Esophagus squamous epithelium (tissue), 5 donors: ENCODE data around the gene SLC9A8. TPM values are rescaled to one million over a fixed set of nuclear protein-coding genes. Genes with fewer than 3 reads are reported as not detected.
A peak's percentile ranks its signal among the peaks of the same experiment; 100 is the strongest.

Experiments used
- DNase-seq: peaks from one replicate; lab custom pipeline; 2025; lab: John Stamatoyannopoulos, UW
- H3K27ac ChIP-seq, 4 donors: fragments of 200-600 bp; sonication (generic); one replicate each; pipeline ENCODE4 v1.5.1; 2016 to 2019; ENCODE audit warnings: mild to moderate bottlenecking in 1 of 4
- H3K27me3 ChIP-seq, 4 donors: fragments of 200-600 bp; sonication (generic); 1 replicate in 3 of 4; 2 replicates in 1 of 4; pipeline versions ENCODE4 v1.5.1 to v1.6.0; 2017 to 2021; ENCODE audit warnings: antibody characterized with exemption in 1 of 4
- H3K36me3 ChIP-seq, 3 donors: fragments of 200-600 bp; sonication (generic); one replicate each; pipeline ENCODE4 v1.5.1; 2016 to 2019
- H3K4me1 ChIP-seq, 3 donors: fragments of 200-600 bp; sonication (generic); one replicate each; pipeline ENCODE4 v1.5.1; 2017 to 2019
- H3K4me3 ChIP-seq, 4 donors: fragments of 200-600 bp; sonication (generic); 1 replicate in 3 of 4; 2 replicates in 1 of 4; pipeline ENCODE4 v1.5.1; 2016 to 2019; ENCODE audit warnings: mild to moderate bottlenecking in 2 of 4, moderate library complexity in 1 of 4
- H3K9me3 ChIP-seq, 3 donors: fragments of 200-600 bp; sonication (generic); one replicate each; pipeline ENCODE4 v1.5.1; 2016 to 2019
- POLR2A ChIP-seq, 4 donors: fragments of 450-650 bp; IDR thresholded peaks; one replicate each; pipeline ENCODE4 v1.6.1; 2017; ENCODE audit warnings: antibody characterized with exemption in 4 of 4, mild to moderate bottlenecking in 4 of 4, moderate library complexity in 3 of 4
- WGBS, 2 donors: methylation state at CpG; one replicate each; pipeline ENCODE4 v1.1.5; 2018; 5-methylcytosine and 5-hydroxymethylcytosine counted together
- intact Hi-C: fragments of 100-400 bp; cut with DNase I; formaldehyde crosslinking; loops from one replicate; pipeline ENCODE4 v1.15.0; 2022
- total RNA-seq, 4 donors: library from RNA; depleted of rRNA; stranded (reverse); fragments of >200 nt; gene quantifications; one replicate each; pipeline ENCODE4 v1.1.0, GENCODE V29; 2016
- TF ChIP-seq, protein P1 (sequence below), 6 experiments: fragments of 450-650 bp in 4 of 6; fragments of 200-600 bp in 2 of 6; sonication (generic) in 2 of 6; IDR thresholded peaks; one replicate each; pipeline ENCODE4 v1.5.1; 2016 to 2019; ENCODE audit warnings: antibody characterized with exemption in 6 of 6, mild to moderate bottlenecking in 4 of 6, moderate library complexity in 4 of 6
- donor health status: DM: yes; HTN: yes; CAD: no.

SLC9A8 gene
- total RNA-seq, 4 donors from 2014 or later = 11.5 to 14.1 (median 11.9) TPM

DNA sequence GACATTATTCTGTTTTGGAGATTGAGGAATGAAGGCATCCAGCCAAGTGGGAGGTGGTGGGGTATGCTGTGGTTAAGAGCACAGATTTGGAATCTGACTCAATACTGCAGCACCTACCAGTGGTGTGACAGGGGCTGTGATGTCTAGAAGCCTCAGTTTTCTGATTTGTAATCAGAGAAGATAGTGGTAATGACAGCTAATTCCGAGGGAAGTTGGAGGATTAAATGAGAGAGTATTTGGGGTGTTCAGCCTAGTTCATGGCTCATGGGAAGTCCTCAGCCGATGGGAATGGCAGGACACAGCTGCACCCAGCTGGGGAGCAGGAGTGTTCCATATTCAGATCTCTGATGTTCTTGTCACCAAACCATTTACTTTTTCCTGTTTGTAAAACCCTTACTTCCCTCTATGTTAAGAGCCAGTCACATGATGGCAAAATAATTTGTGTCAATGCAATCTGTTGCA, 9.3 kb downstream of the SLC9A8 start:
- no peaks in the 10 kb centered on the region for H3K27me3 ChIP-seq
- DNase-seq = no peak
- H3K9me3 ChIP-seq = no peaks in the 10 kb centered on the region
- TF ChIP-seq, protein P1, sequence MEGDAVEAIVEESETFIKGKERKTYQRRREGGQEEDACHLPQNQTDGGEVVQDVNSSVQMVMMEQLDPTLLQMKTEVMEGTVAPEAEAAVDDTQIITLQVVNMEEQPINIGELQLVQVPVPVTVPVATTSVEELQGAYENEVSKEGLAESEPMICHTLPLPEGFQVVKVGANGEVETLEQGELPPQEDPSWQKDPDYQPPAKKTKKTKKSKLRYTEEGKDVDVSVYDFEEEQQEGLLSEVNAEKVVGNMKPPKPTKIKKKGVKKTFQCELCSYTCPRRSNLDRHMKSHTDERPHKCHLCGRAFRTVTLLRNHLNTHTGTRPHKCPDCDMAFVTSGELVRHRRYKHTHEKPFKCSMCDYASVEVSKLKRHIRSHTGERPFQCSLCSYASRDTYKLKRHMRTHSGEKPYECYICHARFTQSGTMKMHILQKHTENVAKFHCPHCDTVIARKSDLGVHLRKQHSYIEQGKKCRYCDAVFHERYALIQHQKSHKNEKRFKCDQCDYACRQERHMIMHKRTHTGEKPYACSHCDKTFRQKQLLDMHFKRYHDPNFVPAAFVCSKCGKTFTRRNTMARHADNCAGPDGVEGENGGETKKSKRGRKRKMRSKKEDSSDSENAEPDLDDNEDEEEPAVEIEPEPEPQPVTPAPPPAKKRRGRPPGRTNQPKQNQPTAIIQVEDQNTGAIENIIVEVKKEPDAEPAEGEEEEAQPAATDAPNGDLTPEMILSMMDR (IDR thresholded peaks at IDR 0.05) = peak in 1 of 6 experiments; percentile 10
- TF ChIP-seq POLR2A (IDR thresholded peaks at IDR 0.05) = no peak
- 65 to 66% methylated on average over 2 of the region's 2 CpGs for WGBS, 2 donors
- intact Hi-C loops = no loop called here
- H3K4me3 ChIP-seq = no peak overlapping the region
- H3K36me3 ChIP-seq = peaks cover 0 to 69% (median 1%) of the 10 kb centered on the region in 3 donors
- peak overlapping the region in 3 of 4 donors; percentile 10 to 99 (median 86) for H3K27ac ChIP-seq
- H3K4me1 ChIP-seq = peaks cover 4 to 94% (median 17%) of the 10 kb centered on the region in 3 donors

DNA sequence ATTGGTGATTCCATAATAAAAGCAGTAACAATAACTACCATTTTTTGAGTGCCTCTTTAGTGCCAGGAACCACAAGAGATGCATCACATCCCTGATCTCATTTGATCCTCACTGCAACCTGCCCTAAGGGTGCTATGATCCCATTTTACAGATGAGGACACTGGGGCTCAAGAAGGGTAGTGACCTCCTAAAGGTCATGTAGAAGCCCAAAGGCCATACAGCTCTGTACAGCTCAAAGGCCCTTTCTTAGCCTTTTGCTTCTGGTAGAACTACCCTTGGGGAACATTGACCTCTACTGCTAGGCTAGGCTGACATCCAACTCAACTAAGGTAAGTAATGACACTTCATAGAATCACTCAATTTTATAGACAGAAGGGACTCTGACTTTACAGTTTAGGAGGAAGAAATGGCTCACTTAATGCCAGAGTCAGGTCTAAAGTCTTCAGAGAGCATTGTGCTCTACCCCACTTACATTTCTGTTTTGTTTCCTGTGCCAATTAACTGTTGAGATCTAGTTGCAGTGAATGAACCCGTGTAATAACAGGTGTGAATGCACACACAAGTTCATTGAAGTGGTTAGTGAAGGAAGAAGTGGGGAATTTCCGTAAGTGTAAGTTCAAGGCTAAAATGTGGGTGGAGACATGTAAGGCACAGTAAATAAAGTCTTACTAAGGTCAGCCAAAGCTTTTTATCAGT, 10.7 kb downstream of the SLC9A8 start:
- H3K4me3 ChIP-seq = no peak overlapping the region
- H3K27me3 ChIP-seq = no peaks in the 10 kb centered on the region
- intact Hi-C loops = no loop called here
- DNase-seq = no peak
- H3K36me3 ChIP-seq = peaks cover 0 to 70% (median 6%) of the 10 kb centered on the region in 3 donors
- H3K9me3 ChIP-seq = no peaks in the 10 kb centered on the region
- peak overlapping the region; percentile 65 to 99 (median 83) for H3K27ac ChIP-seq
- peaks cover 4 to 80% (median 17%) of the 10 kb centered on the region in 3 donors for H3K4me1 ChIP-seq
- TF ChIP-seq POLR2A (IDR thresholded peaks at IDR 0.05) = no peak
- TF ChIP-seq, protein P1 (IDR thresholded peaks at IDR 0.05) = no peak
- WGBS, 2 donors = 31 to 35% methylated on average over 2 of the region's 2 CpGs

DNA sequence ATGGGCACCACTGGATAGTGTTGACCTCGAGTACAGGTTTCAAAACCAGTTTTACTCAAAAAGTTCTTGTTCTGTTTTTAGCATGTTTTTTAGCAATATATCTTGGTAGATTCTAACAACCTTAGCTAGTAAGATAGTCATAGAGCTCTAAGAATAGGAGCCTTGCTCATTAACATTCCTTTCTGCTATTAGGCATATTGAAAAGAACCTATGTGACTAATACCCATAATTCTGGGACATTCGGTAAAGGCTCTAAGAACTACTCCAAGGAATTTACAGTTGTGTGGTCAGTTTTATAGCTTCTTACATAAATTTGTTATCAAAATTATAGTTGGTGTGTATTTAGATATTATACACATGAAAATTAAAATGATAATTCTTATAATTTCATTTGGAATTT, 11.6 kb downstream of the SLC9A8 start:
- H3K9me3 ChIP-seq = no peaks in the 10 kb centered on the region
- TF ChIP-seq, protein P1 (IDR thresholded peaks at IDR 0.05) = no peak
- no peak for TF ChIP-seq POLR2A (IDR thresholded peaks at IDR 0.05)
- no peak overlapping the region for H3K4me3 ChIP-seq
- peaks cover 0 to 75% (median 6%) of the 10 kb centered on the region in 3 donors for H3K36me3 ChIP-seq
- 43 to 52% methylated on average over 2 of the region's 2 CpGs for WGBS, 2 donors
- peaks cover 4 to 71% (median 17%) of the 10 kb centered on the region in 3 donors for H3K4me1 ChIP-seq
- peak overlapping the region; percentile 32 to 99 (median 83) for H3K27ac ChIP-seq
- no peaks in the 10 kb centered on the region for H3K27me3 ChIP-seq
- intact Hi-C loops = no loop called here
- DNase-seq = no peak

DNA sequence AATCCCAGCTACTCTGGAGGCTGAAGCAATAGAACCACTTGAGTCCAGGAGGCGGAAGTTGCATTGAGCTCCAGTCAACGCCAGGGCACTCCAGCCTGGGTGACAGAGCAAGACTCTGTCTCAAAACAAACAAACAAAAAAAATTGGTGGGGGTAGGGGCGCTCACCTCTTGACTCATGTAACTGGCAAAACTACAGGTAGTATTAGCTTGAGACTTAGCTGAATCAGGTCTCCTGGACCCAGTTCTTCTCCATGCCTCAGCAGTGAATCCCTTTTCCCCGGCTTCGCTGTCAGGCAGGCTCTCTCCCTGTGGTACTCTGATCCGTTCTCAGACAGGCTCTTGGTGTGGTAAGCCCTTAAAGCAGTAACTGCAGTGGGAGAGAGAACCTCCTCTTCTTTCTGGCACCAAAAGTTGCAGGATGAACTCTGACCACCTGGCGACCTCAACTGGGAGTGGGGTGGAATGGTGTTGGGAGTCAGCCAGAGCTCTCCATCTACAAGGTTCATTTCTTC, 12.9 kb downstream of the SLC9A8 start:
- Histone ChIP-seq H3K27ac (peak overlapping the region in 3 of 4 donors; percentile 80 to 99 (median 86)), H3K9me3 (no peaks in the 10 kb centered on the region), H3K4me3 (no peak overlapping the region), H3K36me3 (peaks cover 0 to 75% (median 6%) of the 10 kb centered on the region in 3 donors), H3K4me1 (peaks cover 4 to 61% (median 17%) of the 10 kb centered on the region in 3 donors), H3K27me3 (no peaks in the 10 kb centered on the region)
- 62 to 79% methylated on average over 5 to 6 of the region's 7 CpGs for WGBS, 2 donors
- TF ChIP-seq, protein P1 (IDR thresholded peaks at IDR 0.05) = no peak
- TF ChIP-seq POLR2A (IDR thresholded peaks at IDR 0.05) = no peak
- intact Hi-C loops = no loop called here
- DNase-seq = no peak
